ENCODE data around the gene MDFI. TPM values are rescaled to one million over a fixed set of nuclear protein-coding genes. Genes with fewer than 3 reads are reported as not detected.

Gene MDFI
- polyA plus RNA-seq, 1 of the 3 experiments (the other 2 are of a cell fraction) = 7.0 TPM

DNA sequence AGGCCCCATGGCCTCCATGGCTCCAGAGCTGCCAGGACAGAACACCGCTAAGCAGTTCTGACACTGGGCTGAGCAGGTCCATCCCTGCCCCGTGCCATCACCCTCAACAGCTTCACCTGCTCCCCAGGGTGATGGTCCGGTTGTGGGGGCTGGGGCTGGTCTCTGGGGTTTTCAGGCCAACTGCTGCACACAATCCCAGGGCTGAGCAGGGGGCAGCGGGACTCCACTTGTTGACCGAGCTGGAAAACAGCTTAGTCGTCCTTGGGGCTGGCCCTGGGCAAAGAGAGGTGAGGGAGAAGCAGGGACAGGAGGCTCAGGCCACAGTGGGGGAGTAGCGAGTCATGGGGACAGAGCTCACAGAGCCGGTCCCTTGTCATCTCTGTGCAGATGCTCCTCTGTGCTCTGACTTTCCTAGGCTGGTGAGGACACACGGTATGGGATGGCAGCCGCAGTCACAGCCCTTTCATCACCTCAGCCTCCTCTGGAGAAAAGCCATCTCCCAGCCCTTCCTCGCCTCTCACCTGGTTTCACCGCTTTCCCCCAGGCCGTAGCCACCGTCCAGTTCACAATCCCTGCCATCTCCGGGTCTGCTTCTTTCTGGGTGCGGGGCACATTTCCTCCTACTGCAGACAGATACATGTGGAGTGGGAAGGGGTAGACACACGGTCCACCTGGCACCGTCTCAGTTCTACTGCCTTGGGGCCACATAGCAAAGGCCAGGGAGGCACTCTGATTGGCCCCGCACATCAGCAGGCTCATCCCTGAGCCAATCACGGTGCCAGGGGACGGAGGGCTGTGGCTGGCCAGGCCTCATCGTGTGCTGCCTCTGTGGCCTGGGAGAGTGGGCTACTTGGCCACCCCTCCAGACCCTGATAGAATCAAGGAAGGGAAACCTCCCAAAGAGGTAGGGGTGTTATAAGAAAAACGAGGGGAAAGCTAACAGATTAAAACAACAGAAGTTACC is 19.1 kb downstream of the MDFI start:
- ChIA-PET CTCF (interaction anchor here (0.9 to 3.4 kb wide), 4 partner anchors 8 to 289 kb away, joined by 3 to 12 read pairs (median 6); no protein-coding TSS in a partner anchor), POLR2A (no interaction called here)
- WGBS (ENCODE audit: low lambda C conversion rate) = 66% methylated on average over 19 of the region's 23 CpGs
- H3K27me3 ChIP-seq (ENCODE audit: insufficient read depth) = 0 out of 2 replicates have a peak, but pooled peaks cover 9% of the 10 kb centered on the region
- H3K4me2 ChIP-seq = no peak overlapping the region
- H2AFZ ChIP-seq (ENCODE audit: low read depth) = no peak overlapping the region
- no peak for TF ChIP-seq TEAD4 (IDR thresholded peaks at IDR 0.05; ENCODE audit: borderline replicate concordance, insufficient read depth)
- no peak for TF ChIP-seq TAF1 (IDR thresholded peaks at IDR 0.05; ENCODE audit: borderline replicate concordance, low read depth, low read length)
- TF ChIP-seq, protein P1, sequence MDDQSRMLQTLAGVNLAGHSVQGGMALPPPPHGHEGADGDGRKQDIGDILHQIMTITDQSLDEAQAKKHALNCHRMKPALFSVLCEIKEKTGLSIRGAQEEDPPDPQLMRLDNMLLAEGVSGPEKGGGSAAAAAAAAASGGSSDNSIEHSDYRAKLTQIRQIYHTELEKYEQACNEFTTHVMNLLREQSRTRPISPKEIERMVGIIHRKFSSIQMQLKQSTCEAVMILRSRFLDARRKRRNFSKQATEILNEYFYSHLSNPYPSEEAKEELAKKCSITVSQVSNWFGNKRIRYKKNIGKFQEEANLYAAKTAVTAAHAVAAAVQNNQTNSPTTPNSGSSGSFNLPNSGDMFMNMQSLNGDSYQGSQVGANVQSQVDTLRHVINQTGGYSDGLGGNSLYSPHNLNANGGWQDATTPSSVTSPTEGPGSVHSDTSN (IDR thresholded peaks at IDR 0.05) = no peak
- TF ChIP-seq ELF1 (IDR thresholded peaks at IDR 0.05) = no peak
- TF ChIP-seq FOSL2 (IDR thresholded peaks at IDR 0.05; ENCODE audit: borderline replicate concordance, low read depth) = no peak
- TF ChIP-seq RFX5 (IDR thresholded peaks at IDR 0.05; ENCODE audit: low read length) = no peak
- TF ChIP-seq, protein P2, sequence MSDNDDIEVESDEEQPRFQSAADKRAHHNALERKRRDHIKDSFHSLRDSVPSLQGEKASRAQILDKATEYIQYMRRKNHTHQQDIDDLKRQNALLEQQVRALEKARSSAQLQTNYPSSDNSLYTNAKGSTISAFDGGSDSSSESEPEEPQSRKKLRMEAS (IDR thresholded peaks at IDR 0.05; ENCODE audit: low read depth) = no peak
- TF ChIP-seq, protein P3, sequence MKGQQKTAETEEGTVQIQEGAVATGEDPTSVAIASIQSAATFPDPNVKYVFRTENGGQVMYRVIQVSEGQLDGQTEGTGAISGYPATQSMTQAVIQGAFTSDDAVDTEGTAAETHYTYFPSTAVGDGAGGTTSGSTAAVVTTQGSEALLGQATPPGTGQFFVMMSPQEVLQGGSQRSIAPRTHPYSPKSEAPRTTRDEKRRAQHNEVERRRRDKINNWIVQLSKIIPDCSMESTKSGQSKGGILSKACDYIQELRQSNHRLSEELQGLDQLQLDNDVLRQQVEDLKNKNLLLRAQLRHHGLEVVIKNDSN (IDR thresholded peaks at IDR 0.05; ENCODE audit: borderline replicate concordance, low read depth) = no peak
- no peak for TF ChIP-seq IRF3 (IDR thresholded peaks at IDR 0.05; ENCODE audit: low read depth, low read length)
- TF ChIP-seq USF2 (IDR thresholded peaks at IDR 0.05; ENCODE audit: borderline replicate concordance, low read depth, low read length) = no peak
- TF ChIP-seq ZBTB33 (IDR thresholded peaks at IDR 0.05; ENCODE audit: borderline replicate concordance, low read depth) = no peak
- peaks cover 0 to 8% of the 10 kb centered on the region in 2 experiments; a peak in 1 of 4 replicates for H3K4me1 ChIP-seq (ENCODE audit: control insufficient read depth in 1 of 2, insufficient read depth in 2 of 2, low read depth in 1 of 2, low read length in 1 of 2)
- H3K79me2 ChIP-seq (ENCODE audit: insufficient read depth) = no peaks in the 10 kb centered on the region
- H3K9me2 ChIP-seq = no peaks in the 10 kb centered on the region
- DNase-seq = no peak
- no peak overlapping the region for H3K27ac ChIP-seq (ENCODE audit: low read depth in 2 of 2, low read length in 1 of 2)
- no peak overlapping the region for H3K9ac ChIP-seq
- no peaks in the 10 kb centered on the region for H3K36me3 ChIP-seq (replicated peaks in 1 of 2; ENCODE audit: control insufficient read depth in 1 of 2, insufficient read depth in 2 of 2, low read length in 1 of 2)
- no peaks in the 10 kb centered on the region for H3F3A ChIP-seq (replicated peaks; ENCODE audit: insufficient read depth)
- H4K20me1 ChIP-seq (ENCODE audit: insufficient read depth) = no peaks in the 10 kb centered on the region
- no peaks in the 10 kb centered on the region for H3K9me3 ChIP-seq
- H3K4me3 ChIP-seq (ENCODE audit: low read depth in 2 of 2, low read length in 1 of 2) = no peak overlapping the region

All from SK-N-SH (cell line).